Activated naive CD4-positive, alpha-beta T cell treated with anti-CD3 and anti-CD28 coated beads for 36 hours (primary cell): Measurements from ENCODE around the gene IL17RA. TPM values are rescaled to one million over a fixed set of nuclear protein-coding genes. Genes with fewer than 3 reads are reported as not detected.

ENCODE experiments used
- total RNA-seq, 2 experiments: library from RNA; stranded (reverse); gene quantifications; one replicate each; pipeline ENCODE4 v1.2.3, GENCODE V29; 2021

The IL17RA gene
- total RNA-seq, 2 experiments from 2014 or later, result 10.2 to 10.7 TPM

Other genes starting within 250 kb of the IL17RA start
- not detected for gene GAB4, start 76.8 kb upstream of the IL17RA start, total RNA-seq
- gene TMEM121B, start 36.4 kb downstream of the IL17RA start, total RNA-seq, result under 1 TPM; 0.19 to 0.22 TPM
- 10 to 100 TPM; 40.1 to 43.7 TPM for gene HDHD5, start 74.3 kb downstream of the IL17RA start, total RNA-seq
- gene ADA2, start 134.4 kb downstream of the IL17RA start, total RNA-seq, result 1 to 10 TPM; 1.1 to 1.5 TPM